Measurements from ENCODE around the gene NCKIPSD.

DNA sequence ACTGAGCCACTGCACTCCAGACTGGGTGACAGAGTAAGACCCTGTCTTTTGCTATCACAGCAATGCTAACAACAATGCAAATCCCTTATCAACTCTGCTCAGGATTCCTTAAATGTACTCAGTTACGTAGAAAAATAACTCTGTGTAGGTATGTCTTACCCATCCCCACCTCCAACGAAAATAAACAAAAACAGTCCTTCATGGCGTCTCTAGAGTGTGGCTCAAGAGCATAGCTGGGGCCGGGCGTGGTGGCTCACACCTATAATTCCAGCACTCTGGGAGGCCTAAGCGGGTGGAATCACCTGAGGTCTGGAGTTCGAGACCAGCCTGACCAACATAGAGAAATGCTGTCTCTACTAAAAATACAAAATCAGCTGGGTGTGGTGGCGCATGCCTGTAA, 13.2 kb upstream of the NCKIPSD start:
- no peak for TF ChIP-seq POLR2A (IDR thresholded peaks at IDR 0.05)
- TF ChIP-seq, protein P1, sequence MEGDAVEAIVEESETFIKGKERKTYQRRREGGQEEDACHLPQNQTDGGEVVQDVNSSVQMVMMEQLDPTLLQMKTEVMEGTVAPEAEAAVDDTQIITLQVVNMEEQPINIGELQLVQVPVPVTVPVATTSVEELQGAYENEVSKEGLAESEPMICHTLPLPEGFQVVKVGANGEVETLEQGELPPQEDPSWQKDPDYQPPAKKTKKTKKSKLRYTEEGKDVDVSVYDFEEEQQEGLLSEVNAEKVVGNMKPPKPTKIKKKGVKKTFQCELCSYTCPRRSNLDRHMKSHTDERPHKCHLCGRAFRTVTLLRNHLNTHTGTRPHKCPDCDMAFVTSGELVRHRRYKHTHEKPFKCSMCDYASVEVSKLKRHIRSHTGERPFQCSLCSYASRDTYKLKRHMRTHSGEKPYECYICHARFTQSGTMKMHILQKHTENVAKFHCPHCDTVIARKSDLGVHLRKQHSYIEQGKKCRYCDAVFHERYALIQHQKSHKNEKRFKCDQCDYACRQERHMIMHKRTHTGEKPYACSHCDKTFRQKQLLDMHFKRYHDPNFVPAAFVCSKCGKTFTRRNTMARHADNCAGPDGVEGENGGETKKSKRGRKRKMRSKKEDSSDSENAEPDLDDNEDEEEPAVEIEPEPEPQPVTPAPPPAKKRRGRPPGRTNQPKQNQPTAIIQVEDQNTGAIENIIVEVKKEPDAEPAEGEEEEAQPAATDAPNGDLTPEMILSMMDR (IDR thresholded peaks at IDR 0.05 in 4 of 5, conservative IDR thresholded peaks at IDR 0.05 in 1 of 5): no peak
